Sigmoid colon (tissue), 3 donors: Measurements from ENCODE around the gene HRH2.

Source experiments
- POLR2A ChIP-seq, 2 donors: fragments of 450-650 bp; IDR thresholded peaks; one replicate each; pipeline ENCODE4 v1.6.1; 2016; ENCODE audit warnings: antibody characterized with exemption in 2 of 2, mild to moderate bottlenecking in 2 of 2, moderate library complexity in 2 of 2
- TF ChIP-seq, protein P1 (sequence below), 4 experiments: fragments of 450-650 bp in 3 of 4; fragments of 200-600 bp in 1 of 4; IDR thresholded peaks; one replicate each; pipeline ENCODE4 v1.5.1; 2016 to 2019; ENCODE audit warnings: antibody characterized with exemption in 4 of 4, mild to moderate bottlenecking in 3 of 4, moderate library complexity in 2 of 4

DNA sequence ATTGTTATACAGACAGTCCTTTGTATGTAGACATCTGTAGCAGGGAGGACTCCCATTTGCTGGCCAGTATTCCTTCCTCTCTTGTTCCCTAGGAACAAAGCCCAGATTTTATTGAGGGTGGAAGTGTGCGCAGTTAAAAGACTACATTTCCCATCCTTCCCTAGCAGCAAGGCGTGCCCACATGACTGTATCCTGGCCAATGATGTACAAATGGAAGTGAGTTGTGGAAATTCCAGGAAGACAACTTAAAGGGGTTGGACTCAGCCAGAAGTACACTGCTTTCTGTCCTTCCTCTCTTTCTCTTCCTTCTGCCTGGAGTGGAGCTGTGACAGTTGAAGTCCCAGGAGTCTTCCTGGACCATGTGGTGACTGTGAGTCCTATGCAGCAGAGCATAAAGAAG lies 89.0 kb downstream of the HRH2 start:
- TF ChIP-seq, protein P1, sequence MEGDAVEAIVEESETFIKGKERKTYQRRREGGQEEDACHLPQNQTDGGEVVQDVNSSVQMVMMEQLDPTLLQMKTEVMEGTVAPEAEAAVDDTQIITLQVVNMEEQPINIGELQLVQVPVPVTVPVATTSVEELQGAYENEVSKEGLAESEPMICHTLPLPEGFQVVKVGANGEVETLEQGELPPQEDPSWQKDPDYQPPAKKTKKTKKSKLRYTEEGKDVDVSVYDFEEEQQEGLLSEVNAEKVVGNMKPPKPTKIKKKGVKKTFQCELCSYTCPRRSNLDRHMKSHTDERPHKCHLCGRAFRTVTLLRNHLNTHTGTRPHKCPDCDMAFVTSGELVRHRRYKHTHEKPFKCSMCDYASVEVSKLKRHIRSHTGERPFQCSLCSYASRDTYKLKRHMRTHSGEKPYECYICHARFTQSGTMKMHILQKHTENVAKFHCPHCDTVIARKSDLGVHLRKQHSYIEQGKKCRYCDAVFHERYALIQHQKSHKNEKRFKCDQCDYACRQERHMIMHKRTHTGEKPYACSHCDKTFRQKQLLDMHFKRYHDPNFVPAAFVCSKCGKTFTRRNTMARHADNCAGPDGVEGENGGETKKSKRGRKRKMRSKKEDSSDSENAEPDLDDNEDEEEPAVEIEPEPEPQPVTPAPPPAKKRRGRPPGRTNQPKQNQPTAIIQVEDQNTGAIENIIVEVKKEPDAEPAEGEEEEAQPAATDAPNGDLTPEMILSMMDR (IDR thresholded peaks at IDR 0.05) = no peak
- no peak for TF ChIP-seq POLR2A (IDR thresholded peaks at IDR 0.05)
